Fibroblast of villous mesenchyme (primary cell): ENCODE measurements around the gene RSBN1. TPM values are rescaled to one million over a fixed set of nuclear protein-coding genes. Genes with fewer than 3 reads are reported as not detected.

Experiments used
- DNase-seq: peaks from one replicate; pipeline ENCODE4 v3.0.0-alpha.2; 2010; ENCODE audit warnings: low read depth
- H3K4me3 ChIP-seq: 2 replicates; pipeline ENCODE4 v1.5.1; 2011; ENCODE audit warnings: low read depth, mild to moderate bottlenecking, low read length
- total RNA-seq: library from RNA; depleted of rRNA; stranded (reverse); fragments of >200 nt; gene quantifications from 2 replicates; pipeline ENCODE4 v1.2.3, GENCODE V29; 2012
- TF ChIP-seq, protein P1 (sequence below): IDR thresholded peaks from 2 replicates; pipeline ENCODE4 v1.5.1; 2012; ENCODE audit warnings: low read depth, mild to moderate bottlenecking, low read length; ENCODE audit not compliant: insufficient read depth

The RSBN1 gene
- total RNA-seq, 1 donor = 12.1 TPM

DNA sequence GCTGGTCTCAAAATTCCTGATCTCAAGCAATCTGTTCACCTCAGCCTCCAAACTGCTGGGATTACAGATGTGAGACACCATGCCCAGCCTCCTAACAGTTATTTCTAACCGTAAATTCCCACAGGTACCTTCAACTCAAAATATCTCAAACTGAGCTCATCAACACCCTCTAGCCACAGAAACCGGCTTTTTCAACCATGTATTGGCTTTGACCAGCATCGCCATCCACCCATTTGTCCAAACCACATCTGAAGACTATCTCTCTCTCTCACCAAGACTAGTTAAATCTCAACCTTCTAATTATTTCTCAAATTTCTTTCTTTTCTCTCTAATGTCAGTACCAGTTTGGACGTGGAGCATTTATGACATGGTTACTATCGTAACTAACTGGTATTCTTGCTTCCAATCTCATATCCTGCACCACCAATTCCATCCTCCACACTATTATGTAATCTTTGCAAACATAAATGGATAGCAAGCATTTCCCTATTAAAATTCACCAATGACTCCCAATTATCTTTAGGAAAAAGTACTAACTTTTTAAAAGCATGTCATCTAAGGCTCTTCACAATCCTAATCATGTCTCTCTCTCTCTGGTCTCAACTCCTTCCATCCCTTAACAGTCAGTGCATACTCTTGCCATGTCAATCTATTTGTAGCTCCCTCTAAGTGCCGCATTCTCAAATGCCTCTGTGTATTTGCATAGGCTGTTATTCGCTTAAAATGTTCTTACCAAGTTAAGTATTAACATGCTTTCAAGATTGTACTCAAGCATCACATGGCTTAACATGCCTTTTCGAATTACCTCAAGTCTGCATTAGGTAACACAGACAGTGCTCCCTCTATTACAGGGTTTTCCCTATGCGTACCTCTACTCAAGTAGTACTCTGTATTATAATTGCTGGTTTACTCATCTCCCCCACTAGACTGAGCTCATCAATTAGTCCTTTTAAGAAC, 18.1 kb downstream of the RSBN1 start:
- no peak for DNase-seq
- no peak overlapping the region for H3K4me3 ChIP-seq
- TF ChIP-seq, protein P1, sequence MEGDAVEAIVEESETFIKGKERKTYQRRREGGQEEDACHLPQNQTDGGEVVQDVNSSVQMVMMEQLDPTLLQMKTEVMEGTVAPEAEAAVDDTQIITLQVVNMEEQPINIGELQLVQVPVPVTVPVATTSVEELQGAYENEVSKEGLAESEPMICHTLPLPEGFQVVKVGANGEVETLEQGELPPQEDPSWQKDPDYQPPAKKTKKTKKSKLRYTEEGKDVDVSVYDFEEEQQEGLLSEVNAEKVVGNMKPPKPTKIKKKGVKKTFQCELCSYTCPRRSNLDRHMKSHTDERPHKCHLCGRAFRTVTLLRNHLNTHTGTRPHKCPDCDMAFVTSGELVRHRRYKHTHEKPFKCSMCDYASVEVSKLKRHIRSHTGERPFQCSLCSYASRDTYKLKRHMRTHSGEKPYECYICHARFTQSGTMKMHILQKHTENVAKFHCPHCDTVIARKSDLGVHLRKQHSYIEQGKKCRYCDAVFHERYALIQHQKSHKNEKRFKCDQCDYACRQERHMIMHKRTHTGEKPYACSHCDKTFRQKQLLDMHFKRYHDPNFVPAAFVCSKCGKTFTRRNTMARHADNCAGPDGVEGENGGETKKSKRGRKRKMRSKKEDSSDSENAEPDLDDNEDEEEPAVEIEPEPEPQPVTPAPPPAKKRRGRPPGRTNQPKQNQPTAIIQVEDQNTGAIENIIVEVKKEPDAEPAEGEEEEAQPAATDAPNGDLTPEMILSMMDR = no peak

DNA sequence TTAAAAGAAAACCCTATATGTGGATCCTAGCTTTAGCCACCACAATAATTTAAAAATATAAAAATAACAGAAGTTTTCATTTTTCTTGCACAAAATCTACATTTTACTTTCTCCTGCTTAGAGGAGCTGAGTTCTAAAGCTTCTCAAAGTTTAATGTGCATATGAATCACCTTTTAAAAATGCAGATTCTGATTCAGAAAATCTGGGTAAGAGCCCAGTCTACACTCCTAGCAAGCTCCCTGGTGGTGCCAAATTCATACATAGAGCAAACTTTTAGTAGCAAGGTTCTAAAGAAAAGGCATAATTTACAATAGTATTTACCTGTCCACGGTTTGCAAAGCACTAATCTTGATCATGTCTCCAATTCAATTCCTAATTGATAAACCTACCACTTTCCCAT, 19.3 kb downstream of the RSBN1 start:
- H3K4me3 ChIP-seq = no peak overlapping the region
- DNase-seq = no peak
- TF ChIP-seq, protein P1 = no peak

DNA sequence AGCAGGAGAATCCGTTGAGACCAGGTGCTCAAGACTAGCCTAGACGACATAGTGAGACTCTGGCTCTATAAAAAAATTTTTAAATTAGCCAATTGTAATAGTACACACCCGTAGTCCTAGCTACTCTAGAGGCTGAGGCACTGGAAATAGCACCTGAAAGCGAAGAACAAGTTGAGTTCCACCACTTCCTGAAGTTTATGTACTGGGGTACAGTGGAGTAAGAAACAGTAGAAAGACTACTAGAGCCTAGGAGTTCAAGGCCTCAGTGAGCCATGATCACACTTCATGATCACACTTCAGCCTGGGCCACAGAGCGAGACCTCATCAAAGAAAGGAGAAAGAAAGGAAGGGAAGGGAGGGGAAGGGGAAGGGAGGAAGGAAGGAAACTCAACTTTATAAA, 19.8 kb downstream of the RSBN1 start:
- DNase-seq = no peak
- H3K4me3 ChIP-seq = no peak overlapping the region
- TF ChIP-seq, protein P1 = no peak

DNA sequence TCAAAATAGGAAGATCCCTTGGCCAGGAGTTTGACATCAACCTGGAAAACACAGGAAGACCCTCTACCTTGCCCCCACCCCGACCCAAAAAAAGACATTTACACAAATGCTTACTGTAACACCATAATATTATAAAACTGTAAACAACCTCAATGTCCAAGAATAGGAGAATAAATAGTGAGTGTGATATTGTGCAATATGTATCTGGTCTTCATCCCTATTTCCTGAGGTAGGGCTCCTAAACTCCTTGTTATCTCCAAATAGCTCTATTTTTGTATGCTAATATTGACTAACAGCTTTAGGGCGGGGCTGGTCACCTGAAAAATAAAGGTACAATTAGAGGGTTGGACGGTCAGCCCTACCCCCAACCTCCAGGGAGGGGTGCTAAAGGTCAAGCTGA, 23.5 kb downstream of the RSBN1 start:
- no peak overlapping the region for H3K4me3 ChIP-seq
- TF ChIP-seq, protein P1 = no peak
- DNase-seq = no peak

- no peak overlapping the region for H3K4me3 ChIP-seq
- no peak for DNase-seq
- TF ChIP-seq, protein P1 = no peak
Observed at GRCh38 chr1:113787663-113788062, 24.6 kb downstream of the RSBN1 start.

GRCh38 chr1:113786069-113786468, 26.2 kb downstream of the RSBN1 start:
- TF ChIP-seq, protein P1 = no peak
- no peak for DNase-seq
- H3K4me3 ChIP-seq = no peak overlapping the region
